Measurements from ENCODE around the gene MRPL58. TPM values are rescaled to one million over a fixed set of nuclear protein-coding genes. Genes with fewer than 3 reads are reported as not detected.

The MRPL58 gene
- total RNA-seq, 1 donor from 2014 or later, result 23.8 TPM

GRCh38 chr17:74994440-74994839, 18.0 kb upstream of the MRPL58 start:
- H4K20me1 ChIP-seq (ENCODE audit: insufficient read depth, low read length), result peaks cover 78% of the 10 kb centered on the region
- H3K4me3 ChIP-seq (ENCODE audit: insufficient read depth, low read depth, low read length), result no peak overlapping the region
- H3K27me3 ChIP-seq (ENCODE audit: insufficient read depth, low read length), result no peaks in the 10 kb centered on the region
- peaks cover 6% of the 10 kb centered on the region for H3K36me3 ChIP-seq (ENCODE audit: insufficient read depth, low read length)
- H3K4me2 ChIP-seq (ENCODE audit: low read length), result no peak overlapping the region
- no peak overlapping the region for H2AFZ ChIP-seq (ENCODE audit: low read depth, low read length)
- H3K9ac ChIP-seq (ENCODE audit: low read length), result no peak overlapping the region
- no peaks in the 10 kb centered on the region for H3K9me3 ChIP-seq (ENCODE audit: insufficient read depth, low read depth, low read length)
- peak overlapping the region; percentile 26 for H3K27ac ChIP-seq (ENCODE audit: low read depth, low read length)
- FAIRE-seq (no peak), DNase-seq (ENCODE audit: low read depth) (peak; percentile 77)
- Mint-ChIP-seq H3K36me3 (ENCODE audit: low read depth, unreplicated experiment) (peaks cover 12% of the 10 kb centered on the region), H3K27ac (ENCODE audit: unreplicated experiment) (no peak overlapping the region), H3K4me1 (ENCODE audit: low read depth, unreplicated experiment) (peaks cover 29% of the 10 kb centered on the region), H3K27me3 (ENCODE audit: low read depth, unreplicated experiment) (no peaks in the 10 kb centered on the region), H3K4me3 (ENCODE audit: unreplicated experiment) (no peak overlapping the region), H3K9me3 (ENCODE audit: unreplicated experiment) (no peaks in the 10 kb centered on the region)
- H3K79me2 ChIP-seq (ENCODE audit: insufficient read depth, low read length), result peaks cover 70% of the 10 kb centered on the region
- TF ChIP-seq EZH2 (IDR thresholded peaks at IDR 0.05; ENCODE audit: insufficient read depth, low read length), result no peak
- peaks cover 10% of the 10 kb centered on the region for H3K4me1 ChIP-seq (ENCODE audit: insufficient read depth, low read length)

- Histone ChIP-seq H3K4me3 (ENCODE audit: insufficient read depth, low read depth, low read length) (no peak overlapping the region), H3K36me3 (ENCODE audit: insufficient read depth, low read length) (peaks cover 6% of the 10 kb centered on the region), H3K9ac (ENCODE audit: low read length) (no peak overlapping the region), H3K4me1 (ENCODE audit: insufficient read depth, low read length) (peaks cover 7% of the 10 kb centered on the region), H3K27me3 (ENCODE audit: insufficient read depth, low read length) (no peaks in the 10 kb centered on the region), H3K79me2 (ENCODE audit: insufficient read depth, low read length) (peaks cover 61% of the 10 kb centered on the region), H2AFZ (ENCODE audit: low read depth, low read length) (no peak overlapping the region), H3K27ac (ENCODE audit: low read depth, low read length) (no peak overlapping the region), H3K9me3 (ENCODE audit: insufficient read depth, low read depth, low read length) (no peaks in the 10 kb centered on the region), H3K4me2 (ENCODE audit: low read length) (no peak overlapping the region), H4K20me1 (ENCODE audit: insufficient read depth, low read length) (peaks cover 67% of the 10 kb centered on the region)
- Mint-ChIP-seq H3K27me3 (ENCODE audit: low read depth, unreplicated experiment) (no peaks in the 10 kb centered on the region), H3K4me1 (ENCODE audit: low read depth, unreplicated experiment) (peaks cover 25% of the 10 kb centered on the region), H3K4me3 (ENCODE audit: unreplicated experiment) (no peak overlapping the region), H3K9me3 (ENCODE audit: unreplicated experiment) (no peaks in the 10 kb centered on the region), H3K36me3 (ENCODE audit: low read depth, unreplicated experiment) (peaks cover 12% of the 10 kb centered on the region), H3K27ac (ENCODE audit: unreplicated experiment) (no peak overlapping the region)
- DNase-seq (ENCODE audit: low read depth), result no peak
- no peak for TF ChIP-seq EZH2 (IDR thresholded peaks at IDR 0.05; ENCODE audit: insufficient read depth, low read length)
- no peak for TF ChIP-seq CTCF (IDR thresholded peaks at IDR 0.05; ENCODE audit: insufficient read depth, low read depth, low read length)
- no peak for FAIRE-seq
These were observed 16.6 kb upstream of the MRPL58 start for GRCh38 chr17:74995847-74996246.

GRCh38 chr17:74998783-74999182, 13.7 kb upstream of the MRPL58 start:
- H3K36me3 Mint-ChIP-seq (ENCODE audit: low read depth, unreplicated experiment), result peaks cover 19% of the 10 kb centered on the region
- H3K9ac ChIP-seq (ENCODE audit: low read length), result no peak overlapping the region
- peaks cover 14% of the 10 kb centered on the region for H3K4me1 Mint-ChIP-seq (ENCODE audit: low read depth, unreplicated experiment)
- H4K20me1 ChIP-seq (ENCODE audit: insufficient read depth, low read length), result peaks cover 54% of the 10 kb centered on the region
- peaks cover 5% of the 10 kb centered on the region for H3K4me1 ChIP-seq (ENCODE audit: insufficient read depth, low read length)
- DNase-seq (ENCODE audit: low read depth) (no peak), FAIRE-seq (no peak)
- no peaks in the 10 kb centered on the region for H3K9me3 ChIP-seq (ENCODE audit: insufficient read depth, low read depth, low read length)
- peaks cover 37% of the 10 kb centered on the region for H3K79me2 ChIP-seq (ENCODE audit: insufficient read depth, low read length)
- H2AFZ ChIP-seq (ENCODE audit: low read depth, low read length), result no peak overlapping the region
- no peaks in the 10 kb centered on the region for H3K27me3 ChIP-seq (ENCODE audit: insufficient read depth, low read length)
- H3K36me3 ChIP-seq (ENCODE audit: insufficient read depth, low read length), result peaks cover 10% of the 10 kb centered on the region
- no peak overlapping the region for H3K27ac Mint-ChIP-seq (ENCODE audit: unreplicated experiment)
- TF ChIP-seq CTCF (IDR thresholded peaks at IDR 0.05; ENCODE audit: insufficient read depth, low read depth, low read length) (no peak), EZH2 (IDR thresholded peaks at IDR 0.05; ENCODE audit: insufficient read depth, low read length) (no peak)
- no peaks in the 10 kb centered on the region for H3K9me3 Mint-ChIP-seq (ENCODE audit: unreplicated experiment)
- H3K4me2 ChIP-seq (ENCODE audit: low read length), result no peak overlapping the region
- H3K4me3 ChIP-seq (ENCODE audit: insufficient read depth, low read depth, low read length), result no peak overlapping the region
- no peaks in the 10 kb centered on the region for H3K27me3 Mint-ChIP-seq (ENCODE audit: low read depth, unreplicated experiment)
- H3K4me3 Mint-ChIP-seq (ENCODE audit: unreplicated experiment), result no peak overlapping the region
- no peak overlapping the region for H3K27ac ChIP-seq (ENCODE audit: low read depth, low read length)

All from astrocyte (in vitro differentiated cells and primary cell).